ENCODE measurements around the gene ATP5PD. TPM values are rescaled to one million over a fixed set of nuclear protein-coding genes. Genes with fewer than 3 reads are reported as not detected.
"Not testable (repeated sequence)": the region's sequence is repeated elsewhere in the genome, so short reads cannot be mapped to it uniquely, and the experiment has no call there.

Gene ATP5PD
- total and polyA plus RNA-seq, 2 experiments from 2014 or later: 411 to 732 TPM

DNA sequence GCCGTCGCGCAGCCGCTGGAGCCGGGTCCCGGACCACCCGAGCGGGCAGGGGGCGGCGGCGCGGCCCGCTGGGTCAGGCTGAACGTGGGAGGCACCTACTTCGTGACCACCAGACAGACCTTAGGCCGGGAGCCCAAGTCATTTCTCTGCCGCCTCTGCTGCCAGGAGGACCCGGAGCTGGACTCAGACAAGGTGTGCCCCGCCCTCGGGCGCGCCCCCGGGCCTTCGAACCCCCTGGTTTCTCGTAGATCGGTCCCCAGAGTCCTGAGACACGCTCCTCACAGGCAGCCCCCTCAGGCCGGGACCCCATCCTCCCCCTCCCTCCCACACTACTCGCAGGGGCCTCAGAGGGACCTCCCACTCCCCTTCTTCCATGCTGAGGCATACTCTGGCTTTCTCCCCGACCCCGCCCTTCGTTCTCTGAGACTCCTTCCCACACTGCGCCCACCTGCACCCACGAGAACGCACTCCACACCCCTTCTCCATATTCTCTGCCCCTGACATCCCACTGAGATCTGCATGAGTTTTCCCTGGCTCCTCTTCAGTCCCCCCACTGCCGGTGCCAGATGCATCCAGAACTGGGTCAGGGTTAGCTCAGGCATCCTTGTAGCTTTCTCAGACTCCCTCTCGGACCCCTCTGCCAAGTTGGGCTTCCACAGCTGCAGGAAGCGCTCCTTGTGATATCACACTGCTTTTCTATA is 779 bp upstream of the ATP5PD start:
- DNase-seq (ENCODE audit: low read depth in 1 of 2, low spot score in 1 of 2): peak; percentile 21 to 31
- peak overlapping the region; percentile 67 for H3K27ac ChIP-seq
- no peaks in the 10 kb centered on the region for H3K27me3 ChIP-seq

DNA sequence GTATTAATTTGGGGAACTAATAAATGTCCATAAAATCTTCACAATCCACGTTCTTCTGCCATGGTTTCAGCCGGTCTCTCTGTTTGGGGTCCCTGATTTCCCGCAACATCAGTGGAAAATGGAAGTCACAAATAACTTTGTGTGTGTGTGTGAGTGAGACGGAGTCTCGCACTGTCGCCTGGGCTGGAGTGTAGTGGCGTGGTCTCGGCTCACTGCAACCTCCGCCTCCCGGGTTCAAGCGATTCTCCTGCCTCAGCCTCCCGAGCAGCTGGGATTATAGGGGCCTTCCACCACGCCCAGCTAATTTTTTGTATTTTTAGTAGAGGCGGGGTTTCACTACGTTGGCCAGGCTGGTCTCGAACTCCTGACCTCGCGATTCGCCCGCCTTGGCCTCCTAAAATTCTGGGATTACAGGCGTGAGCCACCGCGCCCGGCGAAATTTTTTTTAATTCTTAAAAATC is 793 bp downstream of the ATP5PD start:
- H3K27me3 ChIP-seq; H3K9me3 ChIP-seq (ENCODE audit: low read depth); H3K4me1 ChIP-seq (ENCODE audit: low read depth); DNase-seq (ENCODE audit: low read depth in 1 of 2, low spot score in 1 of 2): not testable (repeated sequence)
- Histone ChIP-seq H3K36me3 (peaks cover 12% of the 10 kb centered on the region), H3K4me3 (peak overlapping the region; percentile 52), H3K27ac (peak overlapping the region; percentile 86)

More for the DNA sequence above, 779 bp upstream of the ATP5PD start:
- Histone ChIP-seq H3K4me3 (peak overlapping the region; percentile 52), H3K9me3 (ENCODE audit: low read depth) (no peaks in the 10 kb centered on the region), H3K4me1 (ENCODE audit: low read depth) (peaks cover 8% of the 10 kb centered on the region), H3K36me3 (peaks cover 14% of the 10 kb centered on the region)
- TF ChIP-seq, protein P1, sequence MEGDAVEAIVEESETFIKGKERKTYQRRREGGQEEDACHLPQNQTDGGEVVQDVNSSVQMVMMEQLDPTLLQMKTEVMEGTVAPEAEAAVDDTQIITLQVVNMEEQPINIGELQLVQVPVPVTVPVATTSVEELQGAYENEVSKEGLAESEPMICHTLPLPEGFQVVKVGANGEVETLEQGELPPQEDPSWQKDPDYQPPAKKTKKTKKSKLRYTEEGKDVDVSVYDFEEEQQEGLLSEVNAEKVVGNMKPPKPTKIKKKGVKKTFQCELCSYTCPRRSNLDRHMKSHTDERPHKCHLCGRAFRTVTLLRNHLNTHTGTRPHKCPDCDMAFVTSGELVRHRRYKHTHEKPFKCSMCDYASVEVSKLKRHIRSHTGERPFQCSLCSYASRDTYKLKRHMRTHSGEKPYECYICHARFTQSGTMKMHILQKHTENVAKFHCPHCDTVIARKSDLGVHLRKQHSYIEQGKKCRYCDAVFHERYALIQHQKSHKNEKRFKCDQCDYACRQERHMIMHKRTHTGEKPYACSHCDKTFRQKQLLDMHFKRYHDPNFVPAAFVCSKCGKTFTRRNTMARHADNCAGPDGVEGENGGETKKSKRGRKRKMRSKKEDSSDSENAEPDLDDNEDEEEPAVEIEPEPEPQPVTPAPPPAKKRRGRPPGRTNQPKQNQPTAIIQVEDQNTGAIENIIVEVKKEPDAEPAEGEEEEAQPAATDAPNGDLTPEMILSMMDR (IDR thresholded peaks at IDR 0.05; ENCODE audit: low read depth, low read length): no peak

DNA sequence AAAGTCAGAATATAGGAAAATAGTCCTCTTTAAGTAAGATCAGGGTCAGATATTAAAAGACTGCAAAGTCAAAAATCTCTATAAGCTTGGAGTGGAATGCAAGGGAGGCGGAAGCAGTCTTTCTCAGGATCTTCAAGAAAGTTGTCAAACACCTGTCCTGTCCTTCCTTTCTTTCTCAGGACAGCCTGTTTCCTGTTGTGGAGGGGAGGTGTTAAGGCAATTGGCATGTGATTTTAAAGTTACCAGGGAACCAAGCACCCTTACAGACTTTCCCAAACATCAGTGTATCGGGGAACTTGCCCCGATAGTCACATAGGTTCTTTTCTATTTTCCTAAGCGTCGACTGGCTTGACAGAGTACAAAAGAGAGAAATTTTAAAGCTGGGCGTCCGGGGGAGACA is 2.1 kb downstream of the ATP5PD start:
- DNase-seq (ENCODE audit: low read depth in 1 of 2, low spot score in 1 of 2): no peak
- Histone ChIP-seq H3K4me3 (no peak overlapping the region), H3K36me3 (peaks cover 15% of the 10 kb centered on the region), H3K27ac (no peak overlapping the region), H3K4me1 (ENCODE audit: low read depth) (peaks cover 8% of the 10 kb centered on the region), H3K9me3 (ENCODE audit: low read depth) (no peaks in the 10 kb centered on the region), H3K27me3 (no peaks in the 10 kb centered on the region)
- TF ChIP-seq, protein P1 (IDR thresholded peaks at IDR 0.05; ENCODE audit: low read depth, low read length): no peak

DNA sequence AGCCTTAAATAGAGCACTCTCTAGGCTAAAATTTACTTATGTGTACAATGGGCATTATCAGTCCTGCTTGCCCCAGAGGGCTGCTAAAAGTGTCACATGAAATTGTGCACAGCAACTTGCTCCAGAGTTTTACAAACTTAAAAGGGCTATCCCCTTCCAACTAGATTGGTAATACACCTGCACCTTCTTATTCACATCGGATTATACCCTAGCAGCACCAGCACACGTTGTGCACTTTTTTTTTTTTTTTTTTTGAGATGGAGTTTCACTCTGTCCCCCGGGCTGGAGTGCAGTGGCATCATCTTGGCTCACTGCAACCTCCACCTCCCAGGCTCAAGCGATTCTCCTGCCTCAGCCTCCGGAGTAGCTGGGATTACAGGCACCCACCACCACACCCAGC is 3.0 kb downstream of the ATP5PD start:
- not testable (repeated sequence) for DNase-seq (ENCODE audit: low read depth in 1 of 2, low spot score in 1 of 2); H3K9me3 ChIP-seq (ENCODE audit: low read depth); H3K4me3 ChIP-seq; H3K4me1 ChIP-seq (ENCODE audit: low read depth); H3K27ac ChIP-seq; H3K27me3 ChIP-seq
- peaks cover 21% of the 10 kb centered on the region for H3K36me3 ChIP-seq

DNA sequence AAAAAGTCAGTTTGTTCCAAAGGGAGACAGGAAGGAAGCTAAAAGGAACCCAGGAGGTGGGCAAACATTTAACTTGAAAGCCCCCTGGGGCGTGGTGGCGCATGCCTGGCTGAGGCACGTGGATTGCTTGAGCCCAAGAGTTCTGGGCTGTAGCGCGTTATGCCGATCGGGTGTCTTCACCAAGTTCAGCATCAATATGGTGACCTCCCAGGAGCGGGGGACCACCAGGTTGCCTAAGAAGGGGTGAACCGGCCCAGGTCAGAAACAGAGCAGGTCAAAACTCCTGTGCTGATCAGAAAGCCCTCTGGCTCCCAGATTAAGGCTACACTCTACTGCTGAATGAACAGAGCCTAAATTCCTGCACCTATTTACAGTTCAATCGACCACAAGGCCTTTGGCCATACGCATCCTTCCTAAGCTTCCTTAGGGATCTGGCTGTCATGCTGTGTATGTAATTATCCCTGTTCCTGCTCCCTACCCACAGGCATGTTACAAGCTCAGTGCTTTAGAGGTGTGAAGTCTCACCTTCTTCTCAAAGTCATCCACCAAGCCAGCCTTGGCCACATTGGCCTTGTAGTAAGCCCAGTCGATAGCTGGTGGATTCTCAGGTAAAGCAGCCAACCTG is 5.0 kb downstream of the ATP5PD start:
- TF ChIP-seq, protein P1 (IDR thresholded peaks at IDR 0.05; ENCODE audit: low read depth, low read length): no peak
- H3K9me3 ChIP-seq (ENCODE audit: low read depth): no peaks in the 10 kb centered on the region
- no peak overlapping the region for H3K27ac ChIP-seq
- no peak overlapping the region for H3K4me3 ChIP-seq
- H3K4me1 ChIP-seq (ENCODE audit: low read depth): no peaks in the 10 kb centered on the region
- H3K27me3 ChIP-seq: no peaks in the 10 kb centered on the region
- H3K36me3 ChIP-seq: peaks cover 28% of the 10 kb centered on the region
- DNase-seq (ENCODE audit: low read depth in 1 of 2, low spot score in 1 of 2): no peak

DNA sequence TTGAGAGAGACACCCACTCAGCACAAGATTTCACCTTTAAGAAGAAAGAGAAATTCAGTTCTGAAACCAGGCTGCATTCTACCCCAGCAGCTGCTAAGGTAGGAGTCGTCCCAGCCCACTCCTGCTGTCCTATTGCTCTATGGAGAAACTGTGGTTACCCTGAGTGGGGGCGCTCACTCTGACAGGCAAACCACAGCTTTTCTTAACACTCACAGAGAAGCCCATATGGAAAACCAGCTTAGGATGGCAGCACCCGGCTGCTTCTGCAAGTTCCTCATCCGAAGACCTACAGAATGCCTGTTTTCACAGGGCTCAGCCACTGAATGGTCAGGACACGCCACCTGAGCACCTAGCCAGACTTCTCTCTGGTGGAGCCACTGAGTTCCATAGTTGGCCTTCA is 7.5 kb downstream of the ATP5PD start:
- Histone ChIP-seq H3K4me1 (ENCODE audit: low read depth) (no peaks in the 10 kb centered on the region), H3K27me3 (no peaks in the 10 kb centered on the region), H3K27ac (no peak overlapping the region), H3K4me3 (no peak overlapping the region), H3K36me3 (peaks cover 28% of the 10 kb centered on the region), H3K9me3 (ENCODE audit: low read depth) (no peaks in the 10 kb centered on the region)
- DNase-seq (ENCODE audit: low read depth in 1 of 2, low spot score in 1 of 2): no peak
- TF ChIP-seq, protein P1 (IDR thresholded peaks at IDR 0.05; ENCODE audit: low read depth, low read length): no peak

Data from cardiac muscle cell (in vitro differentiated cells and primary cell).